Endothelial cell of umbilical vein (primary cell): ENCODE measurements around the gene CCDC184. TPM values are rescaled to one million over a fixed set of nuclear protein-coding genes. Genes with fewer than 3 reads are reported as not detected.

ENCODE experiments used
- BruUV-seq: library from RNA; stranded (reverse); fragments of 400-500 nt; replicated peaks from 2 replicates; lab custom pipeline; 2021; lab: Mats Ljungman, UMichigan
- CTCF ChIA-PET: fragments of 300-600, 350-600 bp; sonication (Branson Sonifier 250); formaldehyde crosslinking; loops from one replicate; lab custom pipeline; 2021; ENCODE audit warnings: antibody characterized with exemption, inconsistent platforms; lab: Charles Lee
- POLR2A ChIA-PET: fragments of 300-600, 350-600 bp; sonication (Branson Sonifier 250); formaldehyde crosslinking; loops from one replicate; lab custom pipeline; 2021; ENCODE audit warnings: antibody characterized with exemption, inconsistent platforms; lab: Charles Lee
- DNase-seq: peaks from one replicate; pipeline ENCODE4 v3.0.0-alpha.2; 2011; ENCODE audit warnings: low read depth, low spot score
- FAIRE-seq: peaks from 2 replicates; lab custom pipeline; 2011; peaks lifted over from hg19 to GRCh38; lab: Jason Lieb, UNC
- H2AFZ ChIP-seq: 2 replicates; pipeline ENCODE4 v1.6.0; 2012; ENCODE audit warnings: low read depth, low read length, control low read depth, inconsistent platforms
- H3K27ac ChIP-seq: 2 replicates; pipeline ENCODE4 v1.5.1; 2011; ENCODE audit warnings: low read depth, mild to moderate bottlenecking, control low read depth, low read length, moderate library complexity; ENCODE audit not compliant: insufficient read depth
- H3K27me3 ChIP-seq, 2 experiments: 2 replicates each; pipeline versions ENCODE4 v1.6.0 to v1.6.1; 2011; ENCODE audit warnings: low read length in 2 of 2, mixed read lengths in 1 of 2; ENCODE audit not compliant: control insufficient read depth in 2 of 2, insufficient read depth in 2 of 2
- H3K36me3 ChIP-seq, 2 experiments: 2 replicates in 1 of 2; 3 replicates in 1 of 2; pipeline ENCODE4 v1.5.1; 2011; ENCODE audit warnings: low read length in 2 of 2, mild to moderate bottlenecking in 1 of 2, moderate library complexity in 1 of 2; ENCODE audit not compliant: control insufficient read depth in 2 of 2, insufficient read depth in 2 of 2; ENCODE audit errors: extremely low read depth in 1 of 2
- H3K4me1 ChIP-seq: 3 replicates; pipeline ENCODE4 v1.5.1; 2011; ENCODE audit warnings: mild to moderate bottlenecking, low read length; ENCODE audit not compliant: control insufficient read depth, insufficient read depth; ENCODE audit errors: extremely low read depth
- H3K4me2 ChIP-seq: 2 replicates; pipeline ENCODE4 v1.6.1; 2011; ENCODE audit warnings: low read length, control low read depth, mixed read lengths; ENCODE audit not compliant: insufficient read depth
- H3K4me3 ChIP-seq, 3 experiments: fragments of 200-600 bp in 1 of 3; sonication (generic), shearing (Covaris generic) in 1 of 3; replicated peaks in 1 of 3; 2 replicates each; pipeline ENCODE4 v1.5.1; 2011 to 2016; ENCODE audit warnings: control low read depth in 3 of 3, low read length in 3 of 3, mild to moderate bottlenecking in 2 of 3, inconsistent platforms in 1 of 3, low read depth in 1 of 3, moderate library complexity in 1 of 3; ENCODE audit not compliant: insufficient read depth in 1 of 3
- H3K79me2 ChIP-seq: 2 replicates; pipeline ENCODE4 v1.6.0; 2012; ENCODE audit warnings: low read length, inconsistent platforms; ENCODE audit not compliant: control insufficient read depth, insufficient read depth
- H3K9ac ChIP-seq: replicated peaks from 2 replicates; pipeline ENCODE3; 2011; ENCODE audit warnings: low read length, control low read depth; ENCODE audit not compliant: insufficient read depth; ENCODE audit errors: extremely low read depth
- H3K9me1 ChIP-seq: replicated peaks from 3 replicates; pipeline ENCODE4 v1.6.0; 2011; ENCODE audit warnings: mild to moderate bottlenecking, low read length; ENCODE audit not compliant: control insufficient read depth, insufficient read depth; ENCODE audit errors: extremely low read depth
- H3K9me3 ChIP-seq: replicated peaks from 2 replicates; pipeline ENCODE4 v1.5.1; 2012; ENCODE audit warnings: low read length, inconsistent platforms; ENCODE audit not compliant: control insufficient read depth, insufficient read depth
- H4K20me1 ChIP-seq: replicated peaks from 2 replicates; pipeline ENCODE3; 2011; ENCODE audit warnings: mild to moderate bottlenecking, low read length; ENCODE audit not compliant: control insufficient read depth, insufficient read depth; ENCODE audit errors: extremely low read depth
- EZH2 ChIP-seq: IDR thresholded peaks from 2 replicates; pipeline ENCODE4 v1.6.1; 2012; ENCODE audit warnings: borderline replicate concordance, low read depth, mild to moderate bottlenecking, moderate library complexity, low read length, inconsistent platforms; ENCODE audit not compliant: severe bottlenecking
- FOS ChIP-seq: IDR thresholded peaks from 2 replicates; pipeline ENCODE4 v1.6.1; 2011; ENCODE audit warnings: mild to moderate bottlenecking, low read length, moderate library complexity, borderline replicate concordance; ENCODE audit not compliant: insufficient read depth
- GATA2 ChIP-seq: IDR thresholded peaks from 2 replicates; pipeline ENCODE4 v1.7.0; 2011; ENCODE audit warnings: low read depth, mild to moderate bottlenecking, moderate library complexity, mixed read lengths, low read length; ENCODE audit not compliant: insufficient read length, insufficient read depth
- JUN ChIP-seq: IDR thresholded peaks from 2 replicates; pipeline ENCODE4 v1.6.1; 2011; ENCODE audit warnings: borderline replicate concordance, low read depth; ENCODE audit not compliant: insufficient read length, insufficient read depth
- MAX ChIP-seq: IDR thresholded peaks from 2 replicates; pipeline ENCODE4 v1.6.1; 2011; ENCODE audit not compliant: insufficient read depth, insufficient read length
- MYC ChIP-seq: IDR thresholded peaks from one replicate; pipeline ENCODE4 v1.6.1; 2011; ENCODE audit warnings: mild to moderate bottlenecking, low read depth, low read length
- POLR2A ChIP-seq: IDR thresholded peaks from 2 replicates; pipeline ENCODE4 v1.6.1; 2012; ENCODE audit warnings: low read depth, mild to moderate bottlenecking, control low read depth, low read length
- POLR2AphosphoS5 ChIP-seq: IDR thresholded peaks from 2 replicates; pipeline ENCODE4 v1.6.1; 2012; ENCODE audit warnings: low read depth, mild to moderate bottlenecking, control low read depth, low read length, moderate library complexity; ENCODE audit not compliant: insufficient read depth
- dilution Hi-C: fragments of 300-500 bp; cut with MboI; formaldehyde crosslinking; loops from one replicate; pipeline ENCODE4 v1.15.0; 2019; ENCODE audit warnings: low sequenced_read_pairs; ENCODE audit not compliant: extremely low pct_ligation_motif_present
- intact Hi-C: fragments of 100-400 bp; cut with micrococcal nuclease; formaldehyde crosslinking; loops from one replicate; pipeline ENCODE4 v1.10.0; 2022
- polyA plus RNA-seq, 4 experiments: library from polyadenylated mRNA; depleted of rRNA in 3 of 4; stranded (reverse) in 3 of 4; unstranded in 1 of 4; fragments of >200 nt; gene quantifications; 2 replicates each; pipeline versions ENCODE4 v1.2.1 to v1.2.3, GENCODE V29; 2011 to 2012; ENCODE audit warnings: missing spikeins in 1 of 4
- total RNA-seq: library from RNA; stranded (reverse); gene quantifications from 2 replicates; pipeline ENCODE4 v1.2.3, GENCODE V29; 2021
- TF ChIP-seq, protein P1 (sequence below), 2 donors: IDR thresholded peaks; 1 replicate in 1 of 2; 2 replicates in 1 of 2; pipeline ENCODE4 v1.5.1; 2011; ENCODE audit warnings: low read length in 2 of 2, mild to moderate bottlenecking in 2 of 2, moderate library complexity in 2 of 2, control low read depth in 1 of 2, inconsistent platforms in 1 of 2, low read depth in 1 of 2; ENCODE audit not compliant: insufficient read depth in 1 of 2; ENCODE audit errors: extremely low read depth in 1 of 2

The CCDC184 gene
- total and polyA plus RNA-seq, 2 donors (not counting 3 experiments of a cell fraction or from before 2014, with no cell fraction given), result 0.18 to 0.39 TPM

GRCh38 chr12:48198985-48199384 is 15.5 kb downstream of the CCDC184 start:
- no peaks in the 10 kb centered on the region for H3K9me1 ChIP-seq
- no TSS peak for BruUV-seq
- peak overlapping the region in 2 of 3 experiments; percentile 44 to 71 for H3K4me3 ChIP-seq
- no peak overlapping the region for H3K27ac ChIP-seq
- peak overlapping the region; percentile 99 for H3K4me2 ChIP-seq
- H3K79me2 ChIP-seq, result no peaks in the 10 kb centered on the region
- dilution Hi-C loops, result no loop called here
- H3K27me3 ChIP-seq, result peaks cover 0 to 11% of the 10 kb centered on the region in 2 experiments
- no peak for TF ChIP-seq EZH2
- TF ChIP-seq JUN, result no peak
- no peak for TF ChIP-seq MYC
- TF ChIP-seq, protein P1, sequence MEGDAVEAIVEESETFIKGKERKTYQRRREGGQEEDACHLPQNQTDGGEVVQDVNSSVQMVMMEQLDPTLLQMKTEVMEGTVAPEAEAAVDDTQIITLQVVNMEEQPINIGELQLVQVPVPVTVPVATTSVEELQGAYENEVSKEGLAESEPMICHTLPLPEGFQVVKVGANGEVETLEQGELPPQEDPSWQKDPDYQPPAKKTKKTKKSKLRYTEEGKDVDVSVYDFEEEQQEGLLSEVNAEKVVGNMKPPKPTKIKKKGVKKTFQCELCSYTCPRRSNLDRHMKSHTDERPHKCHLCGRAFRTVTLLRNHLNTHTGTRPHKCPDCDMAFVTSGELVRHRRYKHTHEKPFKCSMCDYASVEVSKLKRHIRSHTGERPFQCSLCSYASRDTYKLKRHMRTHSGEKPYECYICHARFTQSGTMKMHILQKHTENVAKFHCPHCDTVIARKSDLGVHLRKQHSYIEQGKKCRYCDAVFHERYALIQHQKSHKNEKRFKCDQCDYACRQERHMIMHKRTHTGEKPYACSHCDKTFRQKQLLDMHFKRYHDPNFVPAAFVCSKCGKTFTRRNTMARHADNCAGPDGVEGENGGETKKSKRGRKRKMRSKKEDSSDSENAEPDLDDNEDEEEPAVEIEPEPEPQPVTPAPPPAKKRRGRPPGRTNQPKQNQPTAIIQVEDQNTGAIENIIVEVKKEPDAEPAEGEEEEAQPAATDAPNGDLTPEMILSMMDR (IDR thresholded peaks at IDR 0.05; ENCODE audit: extremely low read depth in 1 of 2, insufficient read depth in 1 of 2, low read depth in 1 of 2, low read length in 2 of 2), result no peak
- no peak for TF ChIP-seq POLR2A
- no peak for TF ChIP-seq POLR2AphosphoS5
- no peak for TF ChIP-seq FOS
- no peak for TF ChIP-seq MAX
- TF ChIP-seq GATA2, result no peak
- H4K20me1 ChIP-seq, result no peaks in the 10 kb centered on the region
- H2AFZ ChIP-seq, result peak overlapping the region; percentile 86
- H3K9ac ChIP-seq, result peak overlapping the region; percentile 89
- DNase-seq (no peak), FAIRE-seq (no peak)
- ChIA-PET CTCF (interaction anchor here (1.2 to 3.5 kb wide), 9 partner anchors 10 to 419 kb away, joined by 3 to 19 read pairs (median 14); partner anchors contain the start of genes ASB8, CCDC184 and TMEM106C), POLR2A (no interaction called here)
- peaks cover 10% of the 10 kb centered on the region for H3K4me1 ChIP-seq
- intact Hi-C loops, result loop anchor here (1.0 to 10.0 kb wide), 4 partner anchors 16 to 255 kb away; partner anchors contain the start of genes CCDC184 and COL2A1
- no peaks in the 10 kb centered on the region for H3K36me3 ChIP-seq
- H3K9me3 ChIP-seq, result no peaks in the 10 kb centered on the region
